HG03139 (cell line): Measurements from ENCODE around the gene CSAG3.

ENCODE experiments used
- ATAC-seq: cut with Tn5 transposase; IDR thresholded peaks from one replicate; pipeline ENCODE4 v1.9.1; 2021; ENCODE audit not compliant: unreplicated experiment

Gene CSAG3

DNA sequence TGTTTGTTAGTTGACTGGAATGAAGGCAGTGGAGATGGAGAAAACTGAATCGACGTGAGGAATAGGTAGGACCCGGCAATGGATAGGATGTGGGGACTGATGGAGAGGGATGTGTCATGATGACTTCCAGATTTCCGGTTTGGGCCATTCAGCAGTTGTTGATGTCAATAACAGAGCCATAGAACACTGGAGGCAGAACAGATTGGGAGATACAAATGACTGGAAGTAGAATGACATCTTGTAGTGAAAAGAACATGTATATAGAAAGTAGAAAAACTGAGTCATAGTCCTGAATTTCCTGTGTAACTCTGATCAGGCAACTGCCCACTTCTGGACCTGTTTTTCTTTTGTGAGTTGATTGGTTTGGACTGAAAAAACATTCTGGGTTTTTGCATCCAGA lies 47.0 kb downstream of the CSAG3 start:
- no peak for ATAC-seq
